GM12878 (cell line): ENCODE results near the gene MDH1B. TPM values are rescaled to one million over a fixed set of nuclear protein-coding genes. Genes with fewer than 3 reads are reported as not detected.

Experiments used
- ATAC-seq: fragments of 200-7000 bp; cut with Tn5 transposase; 3 replicates; pipeline ENCODE4 v1.9.1; 2020; ENCODE audit warnings: mild to moderate bottlenecking, moderate library complexity
- BruUV-seq: library from RNA; stranded (reverse); fragments of 400-500 nt; replicated peaks from 2 replicates; lab custom pipeline; 2021; lab: Mats Ljungman, UMichigan
- CTCF ChIA-PET: fragments of 300-600 bp; sonication (Branson Sonifier 250); formaldehyde crosslinking; extraction: SDS; loops from one replicate; lab custom pipeline; 2021; ENCODE audit warnings: inconsistent platforms; lab: Yijun Ruan, JAX
- POLR2A ChIA-PET: fragments of 350-600 bp; formaldehyde crosslinking; extraction: SDS; loops from one replicate; lab custom pipeline; 2021; ENCODE audit warnings: inconsistent platforms; lab: Charles Lee
- RAD21 ChIA-PET: fragments of 300-600 bp; sonication (Branson Sonifier 250); formaldehyde crosslinking; loops from one replicate; lab custom pipeline; 2023; ENCODE audit warnings: antibody characterized with exemption; ENCODE audit not compliant: unreplicated experiment; lab: Charles Lee
- SMC1A ChIA-PET: fragments of 300-600 bp; sonication (Branson Sonifier 250); formaldehyde crosslinking; loops from one replicate; lab custom pipeline; 2023; ENCODE audit not compliant: unreplicated experiment, uncharacterized antibody; lab: Charles Lee
- DNase-seq: peaks from one replicate; pipeline ENCODE4 v3.0.0-alpha.2; 2011; ENCODE audit warnings: low read depth, low spot score
- FAIRE-seq: peaks from 3 replicates; lab custom pipeline; 2011; peaks lifted over from hg19 to GRCh38; lab: Jason Lieb, UNC
- H2AFZ ChIP-seq: 2 replicates; pipeline ENCODE4 v1.6.0; 2011; ENCODE audit warnings: low read depth, low read length, control low read depth; ENCODE audit not compliant: control insufficient read depth
- H3K27ac ChIP-seq: 2 replicates; pipeline ENCODE4 v1.5.1; 2011; ENCODE audit warnings: control low read depth; ENCODE audit not compliant: control insufficient read depth, insufficient read depth
- H3K27me3 ChIP-seq, 2 experiments: replicated peaks in 1 of 2; 2 replicates each; pipeline versions ENCODE4 v1.6.0 to v1.6.1; 2011; ENCODE audit warnings: low read length in 1 of 2; ENCODE audit not compliant: control insufficient read depth in 2 of 2, insufficient read depth in 2 of 2
- H3K36me3 ChIP-seq, 2 experiments: 2 replicates each; pipeline ENCODE4 v1.5.1; 2011; ENCODE audit warnings: low read length in 1 of 2; ENCODE audit not compliant: control insufficient read depth in 2 of 2, insufficient read depth in 2 of 2
- H3K4me1 ChIP-seq: 2 replicates; pipeline ENCODE4 v1.6.1; 2011; ENCODE audit warnings: mild to moderate bottlenecking, low read length, moderate library complexity, mixed read lengths; ENCODE audit not compliant: control insufficient read depth, insufficient read depth
- H3K4me2 ChIP-seq: 2 replicates; pipeline ENCODE4 v1.6.0; 2011; ENCODE audit warnings: control low read depth; ENCODE audit not compliant: control insufficient read depth, insufficient read depth
- H3K4me3 ChIP-seq: fragments of 200-600 bp; sonication (generic); 2 replicates; pipeline ENCODE4 v1.5.1; 2016
- H3K79me2 ChIP-seq: 2 replicates; pipeline ENCODE4 v1.6.0; 2011; ENCODE audit warnings: low read length; ENCODE audit not compliant: control insufficient read depth, insufficient read depth
- H3K9ac ChIP-seq: 2 replicates; pipeline ENCODE4 v1.8.0; 2011; ENCODE audit warnings: low read length, control low read depth, mixed read lengths; ENCODE audit not compliant: control insufficient read depth, insufficient read depth
- H3K9me3 ChIP-seq: replicated peaks from 3 replicates; pipeline ENCODE4 v1.5.1; 2011; ENCODE audit warnings: mild to moderate bottlenecking, low read length; ENCODE audit not compliant: control insufficient read depth, insufficient read depth
- H4K20me1 ChIP-seq: 2 replicates; pipeline ENCODE4 v1.6.0; 2011; ENCODE audit not compliant: control insufficient read depth, insufficient read depth
- ATF7 ChIP-seq: fragments of 450-650 bp; IDR thresholded peaks from 2 replicates; pipeline ENCODE4 v1.6.1; 2016; ENCODE audit warnings: low read depth, mild to moderate bottlenecking
- BMI1 ChIP-seq: fragments of 450-650 bp; IDR thresholded peaks from 2 replicates; pipeline ENCODE4 v1.6.1; 2016; ENCODE audit warnings: mild to moderate bottlenecking, moderate library complexity, borderline replicate concordance
- CREM ChIP-seq: IDR thresholded peaks from 2 replicates; pipeline ENCODE4 v1.6.1; 2014; ENCODE audit warnings: antibody characterized with exemption, low read depth
- NR2C2 ChIP-seq: IDR thresholded peaks from 2 replicates; pipeline ENCODE4 v1.6.1; 2011; ENCODE audit warnings: borderline replicate concordance, low read depth; ENCODE audit not compliant: control insufficient read depth, insufficient read length
- PAX5 ChIP-seq: IDR thresholded peaks from 2 replicates; pipeline ENCODE4 v1.6.1; 2011; ENCODE audit warnings: low read depth, low read length, borderline replicate concordance
- PAX8 ChIP-seq: fragments of 450-650 bp; IDR thresholded peaks from 2 replicates; pipeline ENCODE4 v1.6.1; 2017; ENCODE audit warnings: mild to moderate bottlenecking, moderate library complexity
- RAD21 ChIP-seq: IDR thresholded peaks from 2 replicates; pipeline ENCODE4 v1.6.1; 2011; ENCODE audit warnings: mild to moderate bottlenecking, low read depth, low read length, moderate library complexity; ENCODE audit not compliant: insufficient read depth
- SIN3A ChIP-seq: IDR thresholded peaks from 2 replicates; pipeline ENCODE4 v1.6.1; 2012; ENCODE audit warnings: low read depth, low read length, improper control_type of control experiment
- SREBF1 ChIP-seq: IDR thresholded peaks from 2 replicates; pipeline ENCODE4 v1.6.1; 2012; ENCODE audit warnings: mild to moderate bottlenecking, low read length
- WGBS: methylation state at CpG from one replicate; pipeline ENCODE4 v1.1.6; 2016; ENCODE audit warnings: low lambda C conversion rate; ENCODE audit not compliant: insufficient replicate concordance, insufficient coverage; ENCODE audit errors: missing lambda C conversion rate; 5-methylcytosine and 5-hydroxymethylcytosine counted together
- in situ Hi-C: fragments of 300-500 bp; cut with MboI; formaldehyde crosslinking; loops from 9 replicates; pipeline ENCODE4 v1.14.3; 2018; ENCODE audit warnings: mixed read lengths
- intact Hi-C: fragments of 100-400 bp; cut with micrococcal nuclease; formaldehyde crosslinking; loops from one replicate; pipeline ENCODE4 v1.14.2; 2022; ENCODE audit not compliant: unreplicated experiment
- polyA plus RNA-seq, 11 experiments: library from polyadenylated mRNA; depleted of rRNA in 4 of 11; unstranded in 6 of 11; stranded (reverse) in 5 of 11; fragments of >200 nt; fragmentation: Nextera tagmentation in 4 of 11; fragmentation: Illumina TruSeq in 1 of 11; extraction: Ambion mirVana in 4 of 11; extraction: Trizol in 1 of 11; gene quantifications; 1 replicate in 1 of 11; 2 replicates in 10 of 11; pipeline versions ENCODE4 v1.2.1 to v1.2.3, GENCODE V29; 2011 to 2016; ENCODE audit warnings: inconsistent platforms in 2 of 11, missing spikeins in 2 of 11, low read depth in 1 of 11
- total RNA-seq, 4 experiments: library from RNA; depleted of rRNA in 3 of 4; stranded (reverse); fragments of >200 nt in 3 of 4; fragmentation: Illumina TruSeq in 1 of 4; extraction: Trizol in 1 of 4; gene quantifications; 2 replicates each; pipeline versions ENCODE4 v1.2.1 to v1.2.3, GENCODE V29; 2013 to 2021
- TF ChIP-seq, protein P1 (sequence below): fragments of 450-650 bp; conservative IDR thresholded peaks from 2 replicates; pipeline ENCODE4 v1.6.1; 2017; ENCODE audit warnings: mild to moderate bottlenecking, moderate library complexity
- TF ChIP-seq, protein P2 (sequence below): fragments of 150-350 bp; IDR thresholded peaks from 2 replicates; pipeline ENCODE4 v1.6.1; 2014; ENCODE audit warnings: mild to moderate bottlenecking, low read depth, low read length
- TF ChIP-seq, protein P3 (sequence below): IDR thresholded peaks from 2 replicates; pipeline ENCODE4 v1.6.1; 2012; ENCODE audit warnings: low read depth, low read length, improper control_type of control experiment
- TF ChIP-seq, protein P4 (sequence below): fragments of 450-650 bp; IDR thresholded peaks from 2 replicates; pipeline ENCODE4 v1.6.1; 2017; ENCODE audit warnings: low read depth, mild to moderate bottlenecking, moderate library complexity
- TF ChIP-seq, protein P5 (sequence below): fragments of 450-650 bp; IDR thresholded peaks from 2 replicates; pipeline ENCODE4 v1.6.1; 2018; ENCODE audit warnings: borderline replicate concordance, mild to moderate bottlenecking; ENCODE audit not compliant: partially characterized antibody

MDH1B gene
- total and polyA plus RNA-seq, 10 of the 15 experiments (the other 5 are each of a cell fraction or from before 2014, with no cell fraction given), result 0.47 to 1.6 (median 0.98) TPM

DNA sequence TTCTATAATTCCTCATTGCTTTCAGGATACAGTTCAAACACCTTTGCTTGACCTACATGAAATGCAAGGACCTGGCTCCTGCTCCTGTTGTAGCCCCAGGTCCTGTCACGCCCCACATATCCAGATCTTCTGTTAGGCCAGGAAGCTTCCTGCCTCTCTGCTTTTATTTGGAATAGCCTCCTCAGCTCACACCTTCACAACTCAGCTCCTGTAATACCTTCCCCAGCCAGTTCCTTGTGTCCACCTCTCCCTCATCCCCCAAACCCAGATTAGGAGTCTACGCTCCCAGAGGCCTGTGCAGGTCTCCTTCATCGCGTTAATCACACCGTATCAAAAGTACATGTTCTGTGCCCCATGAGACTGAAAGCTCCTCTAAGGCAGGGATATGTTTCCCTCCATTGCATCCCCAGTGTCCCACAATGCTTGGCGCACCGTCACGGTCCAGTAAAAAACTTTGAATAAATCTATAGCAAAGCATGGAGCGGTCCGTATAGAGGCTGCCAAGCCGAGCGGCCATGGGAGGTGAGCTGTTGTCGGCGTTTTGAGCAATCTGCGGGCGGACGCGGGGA is 371 bp downstream of the MDH1B start:
- Histone ChIP-seq H3K4me3 (peak overlapping the region; percentile 97), H3K27me3 (no peaks in the 10 kb centered on the region), H3K9me3 (no peaks in the 10 kb centered on the region), H3K79me2 (peaks cover 28% of the 10 kb centered on the region), H4K20me1 (no peaks in the 10 kb centered on the region), H2AFZ (peak overlapping the region; percentile 97), H3K9ac (peak overlapping the region; percentile 95), H3K27ac (peak overlapping the region; percentile 92; the same call in 1 of the 2 replicates), H3K4me2 (peak overlapping the region; percentile 77), H3K36me3 (peaks cover 0 to 4% of the 10 kb centered on the region in 2 experiments; a peak in 1 of 4 replicates), H3K4me1 (peaks cover 2% of the 10 kb centered on the region; the same call in 1 of the 2 replicates)
- WGBS, result 11% methylated on average over 18 of the region's 18 CpGs
- BruUV-seq, result no TSS peak
- POLR2A ChIA-PET, result interaction anchor here (0.5 to 1.0 kb wide), 3 partner anchors 9 to 766 kb away, joined by 4 to 8 read pairs (median 5); partner anchors contain the start of gene KLF7
- in situ Hi-C loops, result no loop called here
- CTCF ChIA-PET, result interaction anchor here (0.7 to 2.5 kb wide), 4 partner anchors 16 to 374 kb away, joined by 3 to 10 read pairs (median 4); no protein-coding TSS in a partner anchor
- FAIRE-seq (no peak), DNase-seq (no peak), ATAC-seq (no peak)
- SMC1A ChIA-PET, result interaction anchor here (0.8 to 1.2 kb wide), 4 partner anchors 17 to 208 kb away, joined by 3 to 7 read pairs (median 4); no protein-coding TSS in a partner anchor
- RAD21 ChIA-PET, result interaction anchor here (1.1 to 1.8 kb wide), 2 partner anchors 18 to 862 kb away, joined by 4 to 5 read pairs; no protein-coding TSS in a partner anchor
- no peak for TF ChIP-seq SREBF1
- TF ChIP-seq, protein P1, sequence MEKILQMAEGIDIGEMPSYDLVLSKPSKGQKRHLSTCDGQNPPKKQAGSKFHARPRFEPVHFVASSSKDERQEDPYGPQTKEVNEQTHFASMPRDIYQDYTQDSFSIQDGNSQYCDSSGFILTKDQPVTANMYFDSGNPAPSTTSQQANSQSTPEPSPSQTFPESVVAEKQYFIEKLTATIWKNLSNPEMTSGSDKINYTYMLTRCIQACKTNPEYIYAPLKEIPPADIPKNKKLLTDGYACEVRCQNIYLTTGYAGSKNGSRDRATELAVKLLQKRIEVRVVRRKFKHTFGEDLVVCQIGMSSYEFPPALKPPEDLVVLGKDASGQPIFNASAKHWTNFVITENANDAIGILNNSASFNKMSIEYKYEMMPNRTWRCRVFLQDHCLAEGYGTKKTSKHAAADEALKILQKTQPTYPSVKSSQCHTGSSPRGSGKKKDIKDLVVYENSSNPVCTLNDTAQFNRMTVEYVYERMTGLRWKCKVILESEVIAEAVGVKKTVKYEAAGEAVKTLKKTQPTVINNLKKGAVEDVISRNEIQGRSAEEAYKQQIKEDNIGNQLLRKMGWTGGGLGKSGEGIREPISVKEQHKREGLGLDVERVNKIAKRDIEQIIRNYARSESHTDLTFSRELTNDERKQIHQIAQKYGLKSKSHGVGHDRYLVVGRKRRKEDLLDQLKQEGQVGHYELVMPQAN, result peak; percentile 54; the same call in 1 of the 2 replicates
- TF ChIP-seq, protein P2, sequence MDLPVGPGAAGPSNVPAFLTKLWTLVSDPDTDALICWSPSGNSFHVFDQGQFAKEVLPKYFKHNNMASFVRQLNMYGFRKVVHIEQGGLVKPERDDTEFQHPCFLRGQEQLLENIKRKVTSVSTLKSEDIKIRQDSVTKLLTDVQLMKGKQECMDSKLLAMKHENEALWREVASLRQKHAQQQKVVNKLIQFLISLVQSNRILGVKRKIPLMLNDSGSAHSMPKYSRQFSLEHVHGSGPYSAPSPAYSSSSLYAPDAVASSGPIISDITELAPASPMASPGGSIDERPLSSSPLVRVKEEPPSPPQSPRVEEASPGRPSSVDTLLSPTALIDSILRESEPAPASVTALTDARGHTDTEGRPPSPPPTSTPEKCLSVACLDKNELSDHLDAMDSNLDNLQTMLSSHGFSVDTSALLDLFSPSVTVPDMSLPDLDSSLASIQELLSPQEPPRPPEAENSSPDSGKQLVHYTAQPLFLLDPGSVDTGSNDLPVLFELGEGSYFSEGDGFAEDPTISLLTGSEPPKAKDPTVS, result no peak
- TF ChIP-seq SIN3A, result 0 out of 2 replicates have a peak, but pooled peaks have one; percentile 14
- TF ChIP-seq, protein P3, sequence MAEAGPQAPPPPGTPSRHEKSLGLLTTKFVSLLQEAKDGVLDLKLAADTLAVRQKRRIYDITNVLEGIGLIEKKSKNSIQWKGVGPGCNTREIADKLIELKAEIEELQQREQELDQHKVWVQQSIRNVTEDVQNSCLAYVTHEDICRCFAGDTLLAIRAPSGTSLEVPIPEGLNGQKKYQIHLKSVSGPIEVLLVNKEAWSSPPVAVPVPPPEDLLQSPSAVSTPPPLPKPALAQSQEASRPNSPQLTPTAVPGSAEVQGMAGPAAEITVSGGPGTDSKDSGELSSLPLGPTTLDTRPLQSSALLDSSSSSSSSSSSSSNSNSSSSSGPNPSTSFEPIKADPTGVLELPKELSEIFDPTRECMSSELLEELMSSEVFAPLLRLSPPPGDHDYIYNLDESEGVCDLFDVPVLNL, result 0 out of 2 replicates have a peak, but pooled peaks have one; percentile 14
- TF ChIP-seq RAD21, result no peak
- no peak for TF ChIP-seq ATF7
- TF ChIP-seq NR2C2, result no peak
- no peak for TF ChIP-seq BMI1
- peak; percentile 97 for TF ChIP-seq PAX5
- TF ChIP-seq PAX8, result peak; percentile 87; the same call in 1 of the 2 replicates
- TF ChIP-seq, protein P4, sequence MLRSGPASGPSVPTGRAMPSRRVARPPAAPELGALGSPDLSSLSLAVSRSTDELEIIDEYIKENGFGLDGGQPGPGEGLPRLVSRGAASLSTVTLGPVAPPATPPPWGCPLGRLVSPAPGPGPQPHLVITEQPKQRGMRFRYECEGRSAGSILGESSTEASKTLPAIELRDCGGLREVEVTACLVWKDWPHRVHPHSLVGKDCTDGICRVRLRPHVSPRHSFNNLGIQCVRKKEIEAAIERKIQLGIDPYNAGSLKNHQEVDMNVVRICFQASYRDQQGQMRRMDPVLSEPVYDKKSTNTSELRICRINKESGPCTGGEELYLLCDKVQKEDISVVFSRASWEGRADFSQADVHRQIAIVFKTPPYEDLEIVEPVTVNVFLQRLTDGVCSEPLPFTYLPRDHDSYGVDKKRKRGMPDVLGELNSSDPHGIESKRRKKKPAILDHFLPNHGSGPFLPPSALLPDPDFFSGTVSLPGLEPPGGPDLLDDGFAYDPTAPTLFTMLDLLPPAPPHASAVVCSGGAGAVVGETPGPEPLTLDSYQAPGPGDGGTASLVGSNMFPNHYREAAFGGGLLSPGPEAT, result no peak
- TF ChIP-seq CREM, result 0 out of 2 replicates have a peak, but pooled peaks have one; percentile 4
- TF ChIP-seq, protein P5, sequence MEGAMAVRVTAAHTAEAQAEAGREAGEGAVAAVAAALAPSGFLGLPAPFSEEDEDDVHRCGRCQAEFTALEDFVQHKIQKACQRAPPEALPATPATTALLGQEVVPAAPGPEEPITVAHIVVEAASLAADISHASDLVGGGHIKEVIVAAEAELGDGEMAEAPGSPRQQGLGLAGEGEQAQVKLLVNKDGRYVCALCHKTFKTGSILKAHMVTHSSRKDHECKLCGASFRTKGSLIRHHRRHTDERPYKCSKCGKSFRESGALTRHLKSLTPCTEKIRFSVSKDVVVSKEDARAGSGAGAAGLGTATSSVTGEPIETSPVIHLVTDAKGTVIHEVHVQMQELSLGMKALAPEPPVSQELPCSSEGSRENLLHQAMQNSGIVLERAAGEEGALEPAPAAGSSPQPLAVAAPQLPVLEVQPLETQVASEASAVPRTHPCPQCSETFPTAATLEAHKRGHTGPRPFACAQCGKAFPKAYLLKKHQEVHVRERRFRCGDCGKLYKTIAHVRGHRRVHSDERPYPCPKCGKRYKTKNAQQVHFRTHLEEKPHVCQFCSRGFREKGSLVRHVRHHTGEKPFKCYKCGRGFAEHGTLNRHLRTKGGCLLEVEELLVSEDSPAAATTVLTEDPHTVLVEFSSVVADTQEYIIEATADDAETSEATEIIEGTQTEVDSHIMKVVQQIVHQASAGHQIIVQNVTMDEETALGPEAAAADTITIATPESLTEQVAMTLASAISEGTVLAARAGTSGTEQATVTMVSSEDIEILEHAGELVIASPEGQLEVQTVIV, result no peak
- intact Hi-C loops, result no loop called here
